Coronary artery (tissue), 2 donors: ENCODE data around the gene OR52E5.

Source experiments
- DNase-seq: peaks from one replicate; pipeline ENCODE4 v3.0.0-alpha.2; 2017; ENCODE audit warnings: low spot score
- H3K27ac ChIP-seq, 2 donors: fragments of 200-600 bp; sonication (generic); one replicate each; pipeline ENCODE4 v1.5.1; 2016 to 2019
- H3K4me3 ChIP-seq: fragments of 200-600 bp; sonication (generic); 2 replicates; pipeline ENCODE4 v1.5.1; 2016; ENCODE audit warnings: mild to moderate bottlenecking, moderate library complexity
- TF ChIP-seq, protein P1 (sequence below): fragments of 200-600 bp; sonication (generic); IDR thresholded peaks from one replicate; pipeline ENCODE4 v1.5.1; 2019; ENCODE audit warnings: antibody characterized with exemption

OR52E5 gene

GRCh38 chr11:5892908-5893307 lies at the start of gene OR52E5:
TSS of gene OR52E5 (plus strand) at chr11:5893208. CDS start at chr11:5900777, 7,569 bp downstream.
- no peak for DNase-seq
- Histone ChIP-seq H3K27ac (no peak within 1 kb of the TSS), H3K4me3 (no peak within 1 kb of the TSS)
- TF ChIP-seq, protein P1, sequence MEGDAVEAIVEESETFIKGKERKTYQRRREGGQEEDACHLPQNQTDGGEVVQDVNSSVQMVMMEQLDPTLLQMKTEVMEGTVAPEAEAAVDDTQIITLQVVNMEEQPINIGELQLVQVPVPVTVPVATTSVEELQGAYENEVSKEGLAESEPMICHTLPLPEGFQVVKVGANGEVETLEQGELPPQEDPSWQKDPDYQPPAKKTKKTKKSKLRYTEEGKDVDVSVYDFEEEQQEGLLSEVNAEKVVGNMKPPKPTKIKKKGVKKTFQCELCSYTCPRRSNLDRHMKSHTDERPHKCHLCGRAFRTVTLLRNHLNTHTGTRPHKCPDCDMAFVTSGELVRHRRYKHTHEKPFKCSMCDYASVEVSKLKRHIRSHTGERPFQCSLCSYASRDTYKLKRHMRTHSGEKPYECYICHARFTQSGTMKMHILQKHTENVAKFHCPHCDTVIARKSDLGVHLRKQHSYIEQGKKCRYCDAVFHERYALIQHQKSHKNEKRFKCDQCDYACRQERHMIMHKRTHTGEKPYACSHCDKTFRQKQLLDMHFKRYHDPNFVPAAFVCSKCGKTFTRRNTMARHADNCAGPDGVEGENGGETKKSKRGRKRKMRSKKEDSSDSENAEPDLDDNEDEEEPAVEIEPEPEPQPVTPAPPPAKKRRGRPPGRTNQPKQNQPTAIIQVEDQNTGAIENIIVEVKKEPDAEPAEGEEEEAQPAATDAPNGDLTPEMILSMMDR: no peak

- no peak for DNase-seq
- no peak overlapping the region for H3K27ac ChIP-seq
- no peak overlapping the region for H3K4me3 ChIP-seq
- TF ChIP-seq, protein P1: no peak
Observed at GRCh38 chr11:5846701-5847100, 46.3 kb upstream of the OR52E5 start.

GRCh38 chr11:5847711-5848110 lies 45.3 kb upstream of the OR52E5 start:
- H3K27ac ChIP-seq: no peak overlapping the region
- no peak overlapping the region for H3K4me3 ChIP-seq
- TF ChIP-seq, protein P1: no peak
- DNase-seq: no peak

GRCh38 chr11:5851002-5851401 lies 42.0 kb upstream of the OR52E5 start:
- TF ChIP-seq, protein P1: no peak

DNA sequence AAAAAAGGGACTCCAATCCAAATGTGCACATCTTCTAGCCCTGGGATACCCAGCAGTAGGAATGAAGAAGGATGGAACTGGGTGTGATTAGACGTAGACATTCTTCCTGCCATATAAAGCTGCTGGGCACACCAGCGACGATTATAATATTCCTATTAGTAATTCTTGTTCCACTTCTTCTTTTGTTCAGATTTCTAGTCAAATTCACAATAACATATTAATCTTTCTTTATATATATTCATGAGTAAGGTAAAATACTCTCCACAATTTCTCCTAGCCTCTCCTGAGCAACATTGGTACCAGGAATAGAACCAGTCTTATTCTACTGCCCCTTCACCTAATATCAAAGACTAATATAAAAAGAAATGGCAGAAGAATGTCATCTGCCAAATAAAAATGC lies 35.4 kb upstream of the OR52E5 start, which contains the start of gene OR52E8:
Gene OR52E8 (minus strand): TSS at position 101 of the 400 bp plus-strand sequence. CDS start 0 bp downstream, at position 101.
- TF ChIP-seq, protein P1: no peak
- DNase-seq: no peak
- Histone ChIP-seq H3K4me3 (no peak within 1 kb of the TSS), H3K27ac (no peak within 1 kb of the TSS)

More at GRCh38 chr11:5851002-5851401, 42.0 kb upstream of the OR52E5 start:
- H3K27ac ChIP-seq: no peak overlapping the region
- no peak for DNase-seq
- no peak overlapping the region for H3K4me3 ChIP-seq

GRCh38 chr11:5865826-5866225 lies 27.2 kb upstream of the OR52E5 start:
- TF ChIP-seq, protein P1: no peak
- DNase-seq: no peak
- H3K27ac ChIP-seq: no peak overlapping the region

DNA sequence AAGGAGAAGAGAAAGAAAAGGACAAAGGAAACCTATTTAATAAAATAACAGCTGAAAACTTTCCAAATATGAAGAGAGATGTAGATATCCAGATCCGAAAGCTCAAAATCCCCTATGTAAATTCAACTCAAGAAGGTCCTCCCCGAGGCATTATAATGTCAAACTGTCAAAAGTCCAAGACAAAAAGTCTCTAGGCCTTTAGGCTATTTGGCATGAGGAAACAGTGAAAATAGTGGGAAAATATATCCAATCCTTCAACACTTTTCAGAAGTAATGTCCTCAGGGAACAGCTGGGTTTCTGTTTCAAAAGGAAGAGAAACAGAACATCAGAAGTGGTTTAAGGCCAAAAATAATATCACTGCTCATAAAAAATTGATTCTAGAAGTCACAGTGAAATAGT lies 14.4 kb upstream of the OR52E5 start:
- Histone ChIP-seq H3K4me3 (no peak overlapping the region), H3K27ac (no peak overlapping the region)
- TF ChIP-seq, protein P1: no peak
- DNase-seq: no peak

More at GRCh38 chr11:5865826-5866225, 27.2 kb upstream of the OR52E5 start:
- H3K4me3 ChIP-seq: no peak overlapping the region
